K562 (cell line): ENCODE measurements around the gene CEACAM21. TPM values are rescaled to one million over a fixed set of nuclear protein-coding genes. Genes with fewer than 3 reads are reported as not detected.
A peak's percentile ranks its signal among the peaks of the same experiment; 100 is the strongest.

Experiments
- ATAC-seq: fragments of 200-7000 bp; cut with Tn5 transposase; 3 replicates; pipeline ENCODE4 v1.9.1; 2020; ENCODE audit warnings: moderate library complexity
- BruUV-seq: library from RNA; stranded (reverse); fragments of 400-500 nt; replicated peaks from 2 replicates; lab custom pipeline; 2021; lab: Mats Ljungman, UMichigan
- CTCF ChIA-PET: fragments of 300-600 bp; formaldehyde crosslinking; extraction: SDS; loops from one replicate; lab custom pipeline; 2021; ENCODE audit warnings: low intra/inter-chr PET ratio; lab: Yijun Ruan, JAX
- POLR2A ChIA-PET: fragments of 300-600, 350-650 bp; sonication (Branson Sonifier 250); formaldehyde crosslinking; extraction: SDS; loops from one replicate; lab custom pipeline; 2021; ENCODE audit warnings: antibody characterized with exemption, inconsistent platforms; lab: Yijun Ruan, JAX
- DNase-seq, 4 experiments: peaks; one replicate each; pipeline versions ENCODE4 v3.0.0 to v3.0.0-alpha.2; 2011 to 2018; ENCODE audit warnings: low spot score in 3 of 4, mixed read lengths in 3 of 4; ENCODE audit errors: extremely low read depth in 1 of 4
- FAIRE-seq: peaks from 2 replicates; lab custom pipeline; 2011; peaks lifted over from hg19 to GRCh38; lab: Jason Lieb, UNC
- H2AFZ ChIP-seq: 2 replicates; pipeline ENCODE4 v1.6.0; 2011; ENCODE audit warnings: low read depth, low read length, control low read depth, inconsistent platforms
- H3K27ac ChIP-seq: fragments of 200-600 bp; 3 replicates; pipeline ENCODE4 v1.8.0; 2011; ENCODE audit warnings: low read depth, mild to moderate bottlenecking, control low read depth, inconsistent platforms, low read length, moderate library complexity, mixed read lengths; ENCODE audit errors: extremely low read depth
- H3K27me3 ChIP-seq, 2 experiments: fragments of 300-600 bp in 1 of 2; 2 replicates in 1 of 2; 3 replicates in 1 of 2; pipeline versions ENCODE4 v1.6.0 to v1.8.0; 2011; ENCODE audit warnings: inconsistent platforms in 2 of 2, low read length in 2 of 2, mild to moderate bottlenecking in 1 of 2, mixed read lengths in 1 of 2, moderate library complexity in 1 of 2; ENCODE audit not compliant: control insufficient read depth in 2 of 2, insufficient read depth in 2 of 2
- H3K36me3 ChIP-seq: fragments of 300-600 bp; 3 replicates; pipeline ENCODE4 v1.8.0; 2011; ENCODE audit warnings: mild to moderate bottlenecking, low read length, inconsistent platforms; ENCODE audit not compliant: control insufficient read depth, insufficient read depth
- H3K4me1 ChIP-seq, 2 experiments: fragments of 200-600 bp in 1 of 2; replicated peaks in 1 of 2; 2 replicates in 1 of 2; 3 replicates in 1 of 2; pipeline versions ENCODE4 v1.5.1 to v1.8.0; 2011; ENCODE audit warnings: inconsistent platforms in 2 of 2, low read length in 2 of 2, mild to moderate bottlenecking in 1 of 2, mixed read lengths in 1 of 2, moderate library complexity in 1 of 2; ENCODE audit not compliant: control insufficient read depth in 2 of 2, insufficient read depth in 2 of 2
- H3K4me2 ChIP-seq: 2 replicates; pipeline ENCODE4 v1.6.1; 2011; ENCODE audit warnings: low read length, control low read depth, inconsistent platforms, mixed read lengths; ENCODE audit not compliant: insufficient read depth
- H3K4me3 ChIP-seq: fragments of 200-600 bp; sonication (generic), shearing (Covaris generic); 2 replicates; pipeline ENCODE4 v1.5.1; 2016; ENCODE audit warnings: control low read depth, inconsistent platforms
- H3K79me2 ChIP-seq: fragments of 200-600 bp; 3 replicates; pipeline ENCODE4 v1.8.0; 2011; ENCODE audit warnings: low read length, inconsistent platforms; ENCODE audit not compliant: control insufficient read depth, insufficient read depth
- H3K9ac ChIP-seq, 2 experiments: 2 replicates each; pipeline versions ENCODE4 v1.6.0 to v1.6.1; 2011; ENCODE audit warnings: low read depth in 2 of 2, low read length in 2 of 2, control low read depth in 1 of 2, inconsistent platforms in 1 of 2, mild to moderate bottlenecking in 1 of 2, mixed read lengths in 1 of 2; ENCODE audit not compliant: insufficient read depth in 1 of 2
- H3K9me1 ChIP-seq: one replicate; pipeline ENCODE4 v1.6.0; 2011; ENCODE audit warnings: inconsistent platforms, mild to moderate bottlenecking, low read length, moderate library complexity; ENCODE audit not compliant: control insufficient read depth, insufficient read depth
- H3K9me3 ChIP-seq: replicated peaks from 2 replicates; pipeline ENCODE4 v1.5.1; 2011; ENCODE audit warnings: low read depth, low read length, inconsistent platforms; ENCODE audit not compliant: control insufficient read depth, insufficient read depth
- H4K20me1 ChIP-seq: replicated peaks from 2 replicates; pipeline ENCODE4 v1.6.1; 2011; ENCODE audit warnings: low read length, inconsistent platforms, mixed read lengths; ENCODE audit not compliant: control insufficient read depth, insufficient read depth
- FOXK2 ChIP-seq, 2 experiments: fragments of 450-650 bp; IDR thresholded peaks in 1 of 2; conservative IDR thresholded peaks in 1 of 2; 2 replicates each; pipeline ENCODE4 v1.6.1; 2016; ENCODE audit warnings: low read depth in 2 of 2, mild to moderate bottlenecking in 1 of 2
- HLTF ChIP-seq: fragments of 450-650 bp; IDR thresholded peaks from 2 replicates; pipeline ENCODE4 v1.6.1; 2016
- HSF4 ChIP-seq: fragments of 250-450 bp; sonication (Bioruptor Pico); IDR thresholded peaks from 2 replicates; pipeline ENCODE4 v2.1.2; 2022; ENCODE audit warnings: mild to moderate bottlenecking, moderate library complexity, borderline replicate concordance
- KLF16 ChIP-seq: IDR thresholded peaks from 2 replicates; pipeline ENCODE4 v1.6.1; 2016; ENCODE audit warnings: antibody characterized with exemption
- TGIF2 ChIP-seq: sonication (generic); formaldehyde crosslinking; IDR thresholded peaks from 2 replicates; pipeline ENCODE4 v1.8.1; 2022; ENCODE audit warnings: mild to moderate bottlenecking, missing genetic modification reagents, moderate library complexity
- ZBED1 ChIP-seq: IDR thresholded peaks from 2 replicates; pipeline ENCODE4 v1.6.1; 2014
- ZC3H11A ChIP-seq: IDR thresholded peaks from 2 replicates; pipeline ENCODE4 v1.6.1; 2012; ENCODE audit warnings: low read depth, low read length, improper control_type of control experiment
- ZNF134 ChIP-seq: fragments of 250-450 bp; sonication (Bioruptor Pico); conservative IDR thresholded peaks from 2 replicates; pipeline ENCODE4 v1.4.0; 2020
- WGBS: fragments of 100-300 bp; shearing (Covaris generic); methylation state at CpG from one replicate; pipeline ENCODE4 v1.1.6; 2016; ENCODE audit warnings: low coverage, mixed read lengths; ENCODE audit not compliant: insufficient coverage; ENCODE audit errors: missing lambda C conversion rate; 5-methylcytosine and 5-hydroxymethylcytosine counted together
- in situ Hi-C: fragments of 300-500 bp; cut with MboI; formaldehyde crosslinking; loops from 4 replicates; pipeline ENCODE4 v1.15.0; 2018; ENCODE audit warnings: inconsistent platforms, mixed read lengths
- intact Hi-C: fragments of 100-400 bp; cut with micrococcal nuclease; formaldehyde crosslinking; loops from 2 replicates; pipeline ENCODE4 v1.14.2; 2022
- polyA plus RNA-seq, 8 experiments: library from polyadenylated mRNA; depleted of rRNA in 4 of 8; stranded (reverse) in 5 of 8; unstranded in 3 of 8; fragments of >200 nt; fragmentation: Nextera tagmentation in 2 of 8; fragmentation: Illumina TruSeq in 1 of 8; extraction: Ambion mirVana in 2 of 8; extraction: Trizol in 1 of 8; gene quantifications; 2 replicates each; pipeline versions ENCODE4 v1.2.1 to v1.2.3, GENCODE V29; 2011 to 2014; ENCODE audit warnings: inconsistent platforms in 1 of 8, missing spikeins in 1 of 8
- total RNA-seq, 7 experiments: library from RNA; depleted of rRNA in 6 of 7; stranded (reverse); fragments of >200 nt in 6 of 7; fragmentation: Illumina TruSeq in 2 of 7; extraction: Trizol in 2 of 7; gene quantifications; 2 replicates each; pipeline versions ENCODE4 v1.2.1 to v1.2.3, GENCODE V29; 2011 to 2021; ENCODE audit warnings: low replicate concordance in 1 of 7

Gene CEACAM21
- total and polyA plus RNA-seq, 9 of the 15 experiments (the other 6 are each of a cell fraction or from before 2014, with no cell fraction given), result 0.06 to 0.40 (median 0.18) TPM; not detected in 1

DNA sequence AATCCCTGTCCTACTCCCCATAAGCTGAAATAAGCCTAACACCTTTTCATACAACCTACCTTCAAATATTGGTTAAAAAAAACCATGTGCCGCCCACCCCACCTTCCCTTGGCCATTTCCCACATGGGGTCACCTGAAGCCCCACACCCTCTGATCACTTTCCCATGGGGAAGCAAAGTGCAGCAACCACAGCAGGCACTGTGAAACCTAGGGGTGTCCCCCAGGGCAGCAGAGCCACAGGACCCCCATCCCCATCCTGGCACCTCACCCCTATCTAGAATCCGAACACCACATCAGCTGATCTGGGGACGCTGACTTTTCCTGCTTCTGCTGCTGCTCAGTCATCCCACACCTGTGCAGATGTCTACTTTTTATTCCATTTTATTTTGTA, 19.9 kb downstream of the CEACAM21 start:
- H3K4me1 ChIP-seq, result no peaks in the 10 kb centered on the region
- ATAC-seq, result no peak
- H3K36me3 ChIP-seq, result no peaks in the 10 kb centered on the region
- no peak overlapping the region for H2AFZ ChIP-seq
- no peak for TF ChIP-seq HLTF
- TF ChIP-seq, all 486 proteins: peak for 0
- WGBS, result 0% methylated on average over 3 of the region's 3 CpGs
- ChIA-PET CTCF (interaction anchor here (0.7 to 2.8 kb wide), 6 partner anchors 25 to 160 kb away, joined by 3 to 8 read pairs (median 4); no protein-coding TSS in a partner anchor), POLR2A (no interaction called here)
- in situ Hi-C loops (no loop called here), intact Hi-C loops (no loop called here)
- Histone ChIP-seq H4K20me1 (no peaks in the 10 kb centered on the region), H3K27me3 (no peaks in the 10 kb centered on the region), H3K27ac (no peak overlapping the region), H3K79me2 (no peaks in the 10 kb centered on the region), H3K9ac (no peak overlapping the region), H3K9me1 (no peaks in the 10 kb centered on the region), H3K4me2 (no peak overlapping the region), H3K9me3 (no peaks in the 10 kb centered on the region), H3K4me3 (no peak overlapping the region)
- DNase-seq (no peak), FAIRE-seq (no peak)
- no TSS peak for BruUV-seq

DNA sequence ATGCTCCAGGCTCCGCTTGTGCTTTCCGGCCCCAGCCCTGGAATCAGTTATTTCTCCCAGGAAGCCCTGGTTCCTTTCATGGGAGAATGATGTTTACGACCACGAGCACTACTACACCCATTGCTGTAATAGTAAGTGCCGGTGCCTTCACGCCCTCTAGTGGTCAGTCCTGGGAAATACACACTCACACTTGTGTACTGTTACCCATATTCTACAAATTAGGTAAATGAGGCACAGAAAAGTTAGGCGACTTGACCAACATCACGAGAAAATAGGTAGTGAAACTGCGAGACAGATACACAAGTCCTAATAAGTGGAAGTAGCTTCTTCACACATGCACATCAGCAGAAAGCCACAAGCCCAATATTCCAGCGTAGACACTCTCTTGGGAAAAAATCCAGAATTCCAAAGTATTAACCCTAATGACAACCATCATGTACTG, 21.7 kb downstream of the CEACAM21 start:
- H4K20me1 ChIP-seq, result no peaks in the 10 kb centered on the region
- ATAC-seq (peak; percentile 92), DNase-seq (peak; percentile 73 to 84 (median 78)), FAIRE-seq (peak; percentile 94)
- H3K9ac ChIP-seq, result no peak overlapping the region
- peaks cover 0 to 9% of the 10 kb centered on the region in 2 experiments; a peak in 2 of 5 replicates for H3K27me3 ChIP-seq
- no peaks in the 10 kb centered on the region for H3K9me3 ChIP-seq
- no peaks in the 10 kb centered on the region for H3K79me2 ChIP-seq
- ChIA-PET CTCF (interaction anchor here (0.6 to 2.8 kb wide), 3 partner anchors 29 to 148 kb away, joined by 4 to 11 read pairs (median 7); no protein-coding TSS in a partner anchor), POLR2A (no interaction called here)
- H3K27ac ChIP-seq, result no peak overlapping the region
- no TSS peak for BruUV-seq
- WGBS, result 3% methylated on average over 10 of the region's 10 CpGs
- H3K4me3 ChIP-seq, result no peak overlapping the region
- no peaks in the 10 kb centered on the region for H3K9me1 ChIP-seq
- no peak overlapping the region for H2AFZ ChIP-seq
- H3K4me1 ChIP-seq, result no peaks in the 10 kb centered on the region
- H3K36me3 ChIP-seq, result no peaks in the 10 kb centered on the region
- intact Hi-C loops (no loop called here), in situ Hi-C loops (no loop called here)
- H3K4me2 ChIP-seq, result no peak overlapping the region
- no peak for TF ChIP-seq HSF4
- TF ChIP-seq TGIF2 (CRISPR knock-in tag), result no peak
- no peak for TF ChIP-seq ZNF134 (CRISPR knock-in tag)
- TF ChIP-seq ZC3H11A, result no peak
- no peak for TF ChIP-seq ZBED1
- TF ChIP-seq KLF16, result 0 out of 2 replicates have a peak, but pooled peaks have one; percentile 26
- TF ChIP-seq FOXK2 (conservative IDR thresholded peaks at IDR 0.05 in 1 of 2, IDR thresholded peaks at IDR 0.05 in 1 of 2; ENCODE audit: low read depth in 2 of 2), result peak in 1 of 2 experiments; percentile 34; a peak in 2 of 4 replicates
